ENCODE measurements around the gene CBX4. TPM values are rescaled to one million over a fixed set of nuclear protein-coding genes. Genes with fewer than 3 reads are reported as not detected.

Gene CBX4
- 120 and 128 TPM in 2 replicates for total RNA-seq (2014; rRNA removed; shearing (Covaris generic))
- 243 and 286 TPM in 2 replicates for polyA plus RNA-seq (2015; cell fraction: cytosol; rRNA removed)
- polyA plus RNA-seq (2015; cell fraction: nucleus; rRNA removed) = 260 and 320 TPM in 2 replicates

- DNase-seq (ENCODE audit: low read depth, low spot score) = peak; percentile 98
- in situ Hi-C loops (cut with HindIII; ENCODE audit: low pct_unique_long_range_greater_than_20kb, low sequenced_read_pairs) = no loop called here
Measured at GRCh38 chr17:79839356-79840268, at the start of gene CBX4. TSS of gene CBX4 (minus strand) at chr17:79839440. CDS start at chr17:79839251, 189 bp downstream.

- in situ Hi-C loops (cut with HindIII; ENCODE audit: low pct_unique_long_range_greater_than_20kb, low sequenced_read_pairs) = no loop called here
- no peak for DNase-seq (ENCODE audit: low read depth, low spot score)
Measured at GRCh38 chr17:79888009-79888540, 48.8 kb upstream of the CBX4 start.

- in situ Hi-C loops (cut with HindIII; ENCODE audit: low pct_unique_long_range_greater_than_20kb, low sequenced_read_pairs) = no loop called here
Measured at GRCh38 chr17:79887451-79887991, 48.3 kb upstream of the CBX4 start.

GRCh38 chr17:79883202-79883601 is 44.0 kb upstream of the CBX4 start:
- peak; percentile 28 for DNase-seq (ENCODE audit: low read depth, low spot score)
- in situ Hi-C loops (cut with HindIII; ENCODE audit: low pct_unique_long_range_greater_than_20kb, low sequenced_read_pairs) = no loop called here

More at GRCh38 chr17:79887451-79887991, 48.3 kb upstream of the CBX4 start:
- no peak for DNase-seq (ENCODE audit: low read depth, low spot score)

- DNase-seq (ENCODE audit: low read depth, low spot score) = no peak
- in situ Hi-C loops (cut with HindIII; ENCODE audit: low pct_unique_long_range_greater_than_20kb, low sequenced_read_pairs) = no loop called here
Measured at GRCh38 chr17:79878329-79878947, 39.2 kb upstream of the CBX4 start.

- in situ Hi-C loops (cut with HindIII; ENCODE audit: low pct_unique_long_range_greater_than_20kb, low sequenced_read_pairs) = no loop called here
Measured at GRCh38 chr17:79877041-79877440, 37.8 kb upstream of the CBX4 start.

GRCh38 chr17:79875511-79875910 is 36.3 kb upstream of the CBX4 start:
- in situ Hi-C loops (cut with HindIII; ENCODE audit: low pct_unique_long_range_greater_than_20kb, low sequenced_read_pairs) = no loop called here
- no peak for DNase-seq (ENCODE audit: low read depth, low spot score)

More at GRCh38 chr17:79877041-79877440, 37.8 kb upstream of the CBX4 start:
- DNase-seq (ENCODE audit: low read depth, low spot score) = no peak

- DNase-seq (ENCODE audit: low read depth, low spot score) = peak; percentile 79
- in situ Hi-C loops (cut with HindIII; ENCODE audit: low pct_unique_long_range_greater_than_20kb, low sequenced_read_pairs) = no loop called here
Measured at GRCh38 chr17:79874329-79874981, 35.2 kb upstream of the CBX4 start.

GRCh38 chr17:79873583-79873982 is 34.3 kb upstream of the CBX4 start:
- in situ Hi-C loops (cut with HindIII; ENCODE audit: low pct_unique_long_range_greater_than_20kb, low sequenced_read_pairs) = no loop called here
- no peak for DNase-seq (ENCODE audit: low read depth, low spot score)

- no peak for DNase-seq (ENCODE audit: low read depth, low spot score)
- in situ Hi-C loops (cut with HindIII; ENCODE audit: low pct_unique_long_range_greater_than_20kb, low sequenced_read_pairs) = no loop called here
Measured at GRCh38 chr17:79872762-79873161, 33.5 kb upstream of the CBX4 start.

GRCh38 chr17:79871131-79871530 is 31.9 kb upstream of the CBX4 start:
- no peak for DNase-seq (ENCODE audit: low read depth, low spot score)
- in situ Hi-C loops (cut with HindIII; ENCODE audit: low pct_unique_long_range_greater_than_20kb, low sequenced_read_pairs) = no loop called here

- DNase-seq (ENCODE audit: low read depth, low spot score) = no peak
Measured at GRCh38 chr17:79870540-79870939, 31.3 kb upstream of the CBX4 start.

GRCh38 chr17:79866791-79867518 is 27.7 kb upstream of the CBX4 start:
- no peak for DNase-seq (ENCODE audit: low read depth, low spot score)
- in situ Hi-C loops (cut with HindIII; ENCODE audit: low pct_unique_long_range_greater_than_20kb, low sequenced_read_pairs) = no loop called here

More at GRCh38 chr17:79870540-79870939, 31.3 kb upstream of the CBX4 start:
- in situ Hi-C loops (cut with HindIII; ENCODE audit: low pct_unique_long_range_greater_than_20kb, low sequenced_read_pairs) = no loop called here

GRCh38 chr17:79865351-79866210 is 26.3 kb upstream of the CBX4 start:
- DNase-seq (ENCODE audit: low read depth, low spot score) = no peak
- in situ Hi-C loops (cut with HindIII; ENCODE audit: low pct_unique_long_range_greater_than_20kb, low sequenced_read_pairs) = no loop called here

GRCh38 chr17:79864617-79865250 is 25.5 kb upstream of the CBX4 start:
- in situ Hi-C loops (cut with HindIII; ENCODE audit: low pct_unique_long_range_greater_than_20kb, low sequenced_read_pairs) = no loop called here
- DNase-seq (ENCODE audit: low read depth, low spot score) = no peak

- peak; percentile 70 for DNase-seq (ENCODE audit: low read depth, low spot score)
- in situ Hi-C loops (cut with HindIII; ENCODE audit: low pct_unique_long_range_greater_than_20kb, low sequenced_read_pairs) = no loop called here
Measured at GRCh38 chr17:79864147-79864546, 24.9 kb upstream of the CBX4 start.

Measured in SK-MEL-5 (cell line).